Liver (tissue), 9 donors: Measurements from ENCODE around the gene CFAP53. TPM values are rescaled to one million over a fixed set of nuclear protein-coding genes. Genes with fewer than 3 reads are reported as not detected.

Source experiments
- DNase-seq: peaks from one replicate; pipeline ENCODE4 v3.0.0-alpha.2; 2017; ENCODE audit warnings: low spot score
- H3K27ac ChIP-seq, 2 donors: one replicate each; pipeline ENCODE4 v1.7.0; 2013; ENCODE audit warnings: inconsistent platforms in 2 of 2, low read length in 2 of 2, control low read depth in 1 of 2, low read depth in 1 of 2, mild to moderate bottlenecking in 1 of 2
- H3K27me3 ChIP-seq, 4 donors: one replicate each; pipeline versions ENCODE4 v1.6.1 to v1.7.0; 2013; ENCODE audit warnings: low read length in 3 of 4, inconsistent platforms in 1 of 4, mild to moderate bottlenecking in 1 of 4, moderate library complexity in 1 of 4; ENCODE audit not compliant: control insufficient read depth in 4 of 4, insufficient read depth in 4 of 4
- H3K36me3 ChIP-seq, 4 donors: one replicate each; pipeline versions ENCODE4 v1.6.1 to v1.7.0; 2013; ENCODE audit warnings: low read length in 3 of 4, mild to moderate bottlenecking in 3 of 4, low read depth in 1 of 4, moderate library complexity in 1 of 4; ENCODE audit not compliant: control insufficient read depth in 4 of 4, insufficient read depth in 3 of 4
- H3K4me1 ChIP-seq, 4 donors: one replicate each; pipeline versions ENCODE4 v1.6.1 to v1.7.0; 2013; ENCODE audit warnings: low read length in 3 of 4, mild to moderate bottlenecking in 3 of 4, moderate library complexity in 1 of 4; ENCODE audit not compliant: control insufficient read depth in 4 of 4, insufficient read depth in 4 of 4
- H3K4me3 ChIP-seq, 3 donors: one replicate each; pipeline versions ENCODE4 v1.6.1 to v1.7.0; 2013; ENCODE audit warnings: low read length in 3 of 3, control low read depth in 1 of 3, low read depth in 1 of 3, mild to moderate bottlenecking in 1 of 3
- H3K9ac ChIP-seq, 2 donors: one replicate each; pipeline ENCODE4 v1.7.0; 2013; ENCODE audit warnings: low read length in 2 of 2, mild to moderate bottlenecking in 2 of 2, moderate library complexity in 2 of 2, control low read depth in 1 of 2, low read depth in 1 of 2
- H3K9me3 ChIP-seq, 4 donors: one replicate each; pipeline versions ENCODE4 v1.6.1 to v1.7.0; 2013; ENCODE audit warnings: low read length in 3 of 4; ENCODE audit not compliant: control insufficient read depth in 4 of 4
- CTCF ChIP-seq: fragments of 150-350 bp; IDR thresholded peaks from 2 replicates; pipeline ENCODE4 v1.5.1; 2017; ENCODE audit warnings: improper control_type of control experiment, low read depth, low read length; ENCODE audit not compliant: missing input control
- EGR1 ChIP-seq, 2 donors: IDR thresholded peaks; 2 replicates each; pipeline ENCODE4 v1.6.1; 2016 to 2018; ENCODE audit warnings: antibody characterized with exemption in 2 of 2, low read depth in 2 of 2
- FOXA2 ChIP-seq: IDR thresholded peaks from 2 replicates; pipeline ENCODE4 v1.6.1; 2016; ENCODE audit warnings: antibody characterized with exemption
- GABPA ChIP-seq, 2 donors: IDR thresholded peaks in 1 of 2; conservative IDR thresholded peaks in 1 of 2; 2 replicates each; pipeline ENCODE4 v1.6.1; 2016; ENCODE audit warnings: antibody characterized with exemption in 2 of 2, mild to moderate bottlenecking in 1 of 2, moderate library complexity in 1 of 2
- HNF4G ChIP-seq: IDR thresholded peaks from 2 replicates; pipeline ENCODE4 v1.6.1; 2016; ENCODE audit warnings: antibody characterized with exemption
- NR2F2 ChIP-seq: IDR thresholded peaks from 2 replicates; pipeline ENCODE4 v1.6.1; 2016; ENCODE audit warnings: antibody characterized with exemption
- RAD21 ChIP-seq, 2 donors: IDR thresholded peaks; 2 replicates each; pipeline ENCODE4 v1.6.1; 2016; ENCODE audit warnings: antibody characterized with exemption in 2 of 2, mild to moderate bottlenecking in 2 of 2
- SP1 ChIP-seq: IDR thresholded peaks from 2 replicates; pipeline ENCODE4 v1.6.1; 2018; ENCODE audit warnings: antibody characterized with exemption, mild to moderate bottlenecking
- TAF1 ChIP-seq: conservative IDR thresholded peaks from 2 replicates; pipeline ENCODE4 v1.6.1; 2016; ENCODE audit warnings: antibody characterized with exemption, mild to moderate bottlenecking
- YY1 ChIP-seq: IDR thresholded peaks from 2 replicates; pipeline ENCODE4 v1.6.1; 2016; ENCODE audit warnings: antibody characterized with exemption, mild to moderate bottlenecking
- ZBTB33 ChIP-seq: IDR thresholded peaks from 2 replicates; pipeline ENCODE4 v1.6.1; 2016; ENCODE audit warnings: antibody characterized with exemption
- WGBS: extraction: QIAGEN DNeasy Blood & Tissue Kit; methylation state at CpG from one replicate; pipeline ENCODE4 v1.1.7; 2013; 5-methylcytosine and 5-hydroxymethylcytosine counted together
- polyA plus RNA-seq, 2 donors: library from polyadenylated mRNA; stranded (reverse) in 1 of 2; unstranded in 1 of 2; fragments of 200-250 nt in 1 of 2; fragments of >200 nt in 1 of 2; fragmentation: Nextera tagmentation in 1 of 2; extraction: Ambion mirVana in 1 of 2; gene quantifications; one replicate each; pipeline versions ENCODE4 v1.2.1 to v1.2.3, GENCODE V29; 2013 to 2015
- total RNA-seq, 2 donors: library from RNA; depleted of rRNA; stranded (reverse); fragments of >200 nt; gene quantifications; one replicate each; pipeline ENCODE4 v1.2.3, GENCODE V29; 2014
- TF ChIP-seq, protein P1 (sequence below): IDR thresholded peaks from 2 replicates; pipeline ENCODE4 v1.6.1; 2016; ENCODE audit warnings: antibody characterized with exemption
- TF ChIP-seq, protein P2 (sequence below): IDR thresholded peaks from 2 replicates; pipeline ENCODE4 v1.6.1; 2016; ENCODE audit warnings: antibody characterized with exemption, mild to moderate bottlenecking
- TF ChIP-seq, protein P3 (sequence below): IDR thresholded peaks from 2 replicates; pipeline ENCODE4 v1.6.1; 2016; ENCODE audit warnings: antibody characterized with exemption
- donor health status: healthy.
- donor health status: healthy.
- donor health status: healthy.
- donor health status: healthy.
- donor health status: healthy.

CFAP53 gene
- total and polyA plus RNA-seq, 4 donors: 0.05 to 0.14 (median 0.09) TPM

- no peak for TF ChIP-seq ZBTB33
These were observed 77.1 kb downstream of the CFAP53 start (continued) for GRCh38 chr18:50189160-50189559.

GRCh38 chr18:50188652-50189051 lies 77.6 kb downstream of the CFAP53 start:
- TF ChIP-seq HNF4G: no peak
- no peak for TF ChIP-seq GABPA (IDR thresholded peaks at IDR 0.05 in 1 of 2, conservative IDR thresholded peaks at IDR 0.05 in 1 of 2)
- no peak for TF ChIP-seq YY1
- TF ChIP-seq FOXA2: no peak
- no peak for TF ChIP-seq TAF1
- WGBS: 75% methylated on average over 6 of the region's 6 CpGs
- Histone ChIP-seq H3K36me3 (no peaks in the 10 kb centered on the region), H3K9ac (no peak overlapping the region), H3K9me3 (no peaks in the 10 kb centered on the region), H3K4me1 (peaks cover 2 to 5% (median 5%) of the 10 kb centered on the region in 4 donors), H3K4me3 (no peak overlapping the region), H3K27me3 (no peaks in the 10 kb centered on the region), H3K27ac (no peak overlapping the region)
- no peak for DNase-seq

DNA sequence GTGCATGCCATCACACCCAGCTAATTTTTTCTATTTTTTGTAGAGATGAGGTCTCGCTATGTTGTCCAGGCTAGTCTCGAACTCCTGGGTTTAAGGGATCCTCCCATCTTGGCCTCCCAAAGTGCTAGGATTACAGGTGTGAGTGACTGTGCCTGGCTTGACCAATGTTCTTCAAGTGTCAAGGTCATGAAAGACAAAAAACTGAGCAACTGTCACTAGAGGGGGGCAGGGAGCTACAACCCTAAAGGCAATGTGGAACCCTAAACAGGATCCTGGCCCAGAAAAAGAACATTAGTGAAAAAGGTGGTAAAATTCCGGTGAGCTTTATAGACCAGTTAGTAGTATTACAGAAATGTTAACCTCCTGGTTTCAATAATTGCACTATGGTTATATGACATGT lies 78.6 kb downstream of the CFAP53 start:
- H3K27me3 ChIP-seq: no peaks in the 10 kb centered on the region
- H3K36me3 ChIP-seq: no peaks in the 10 kb centered on the region
- 88% methylated on average over 3 of the region's 3 CpGs for WGBS
- H3K4me3 ChIP-seq: no peak overlapping the region
- no peaks in the 10 kb centered on the region for H3K4me1 ChIP-seq
- no peak overlapping the region for H3K9ac ChIP-seq
- H3K9me3 ChIP-seq: no peaks in the 10 kb centered on the region
- no peak for DNase-seq
- H3K27ac ChIP-seq: no peak overlapping the region
- TF ChIP-seq ZBTB33 (no peak), HNF4G (no peak), GABPA (IDR thresholded peaks at IDR 0.05 in 1 of 2, conservative IDR thresholded peaks at IDR 0.05 in 1 of 2) (no peak), SP1 (no peak), CTCF (no peak), YY1 (no peak), TAF1 (no peak), RAD21 (IDR thresholded peaks at IDR 0.05) (no peak), EGR1 (IDR thresholded peaks at IDR 0.05; ENCODE audit: low read depth in 2 of 2) (no peak), NR2F2 (no peak)
- TF ChIP-seq, protein P1, sequence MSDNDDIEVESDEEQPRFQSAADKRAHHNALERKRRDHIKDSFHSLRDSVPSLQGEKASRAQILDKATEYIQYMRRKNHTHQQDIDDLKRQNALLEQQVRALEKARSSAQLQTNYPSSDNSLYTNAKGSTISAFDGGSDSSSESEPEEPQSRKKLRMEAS: no peak
- TF ChIP-seq, protein P2, sequence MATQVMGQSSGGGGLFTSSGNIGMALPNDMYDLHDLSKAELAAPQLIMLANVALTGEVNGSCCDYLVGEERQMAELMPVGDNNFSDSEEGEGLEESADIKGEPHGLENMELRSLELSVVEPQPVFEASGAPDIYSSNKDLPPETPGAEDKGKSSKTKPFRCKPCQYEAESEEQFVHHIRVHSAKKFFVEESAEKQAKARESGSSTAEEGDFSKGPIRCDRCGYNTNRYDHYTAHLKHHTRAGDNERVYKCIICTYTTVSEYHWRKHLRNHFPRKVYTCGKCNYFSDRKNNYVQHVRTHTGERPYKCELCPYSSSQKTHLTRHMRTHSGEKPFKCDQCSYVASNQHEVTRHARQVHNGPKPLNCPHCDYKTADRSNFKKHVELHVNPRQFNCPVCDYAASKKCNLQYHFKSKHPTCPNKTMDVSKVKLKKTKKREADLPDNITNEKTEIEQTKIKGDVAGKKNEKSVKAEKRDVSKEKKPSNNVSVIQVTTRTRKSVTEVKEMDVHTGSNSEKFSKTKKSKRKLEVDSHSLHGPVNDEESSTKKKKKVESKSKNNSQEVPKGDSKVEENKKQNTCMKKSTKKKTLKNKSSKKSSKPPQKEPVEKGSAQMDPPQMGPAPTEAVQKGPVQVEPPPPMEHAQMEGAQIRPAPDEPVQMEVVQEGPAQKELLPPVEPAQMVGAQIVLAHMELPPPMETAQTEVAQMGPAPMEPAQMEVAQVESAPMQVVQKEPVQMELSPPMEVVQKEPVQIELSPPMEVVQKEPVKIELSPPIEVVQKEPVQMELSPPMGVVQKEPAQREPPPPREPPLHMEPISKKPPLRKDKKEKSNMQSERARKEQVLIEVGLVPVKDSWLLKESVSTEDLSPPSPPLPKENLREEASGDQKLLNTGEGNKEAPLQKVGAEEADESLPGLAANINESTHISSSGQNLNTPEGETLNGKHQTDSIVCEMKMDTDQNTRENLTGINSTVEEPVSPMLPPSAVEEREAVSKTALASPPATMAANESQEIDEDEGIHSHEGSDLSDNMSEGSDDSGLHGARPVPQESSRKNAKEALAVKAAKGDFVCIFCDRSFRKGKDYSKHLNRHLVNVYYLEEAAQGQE: no peak
- TF ChIP-seq, protein P3, sequence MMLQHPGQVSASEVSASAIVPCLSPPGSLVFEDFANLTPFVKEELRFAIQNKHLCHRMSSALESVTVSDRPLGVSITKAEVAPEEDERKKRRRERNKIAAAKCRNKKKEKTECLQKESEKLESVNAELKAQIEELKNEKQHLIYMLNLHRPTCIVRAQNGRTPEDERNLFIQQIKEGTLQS: no peak
